A673 (cell line): ENCODE results near the gene INPP5F. TPM values are rescaled to one million over a fixed set of nuclear protein-coding genes. Genes with fewer than 3 reads are reported as not detected.

Experiments
- BruUV-seq: library from RNA; stranded (reverse); fragments of 400-500 nt; replicated peaks from 2 replicates; lab custom pipeline; 2021; lab: Mats Ljungman, UMichigan
- CTCF ChIA-PET: fragments of 300-600 bp; sonication (Branson Sonifier 250); formaldehyde crosslinking; loops from one replicate; lab custom pipeline; 2022; ENCODE audit warnings: antibody characterized with exemption; lab: Charles Lee
- POLR2A ChIA-PET: fragments of 300-600 bp; sonication (Branson Sonifier 250); formaldehyde crosslinking; loops from one replicate; lab custom pipeline; 2022; ENCODE audit warnings: antibody characterized with exemption; ENCODE audit not compliant: low non-redundant PET; lab: Charles Lee
- DNase-seq: peaks from one replicate; pipeline ENCODE4 v3.0.0-alpha.2; 2015; ENCODE audit warnings: low spot score
- H3K27ac ChIP-seq: fragments of 200-600 bp; sonication (generic); 2 replicates; pipeline ENCODE4 v1.5.1; 2016; ENCODE audit warnings: mixed run types, low read depth, mild to moderate bottlenecking, mixed read lengths, antibody characterized with exemption, low read length; ENCODE audit not compliant: poor library complexity, severe bottlenecking
- H3K27me3 ChIP-seq: fragments of 200-600 bp; sonication (generic); replicated peaks from 2 replicates; pipeline ENCODE4 v1.6.1; 2017; ENCODE audit warnings: mixed run types, low read depth, mild to moderate bottlenecking, mixed read lengths, antibody characterized with exemption, low read length; ENCODE audit not compliant: insufficient read depth, poor library complexity
- H3K36me3 ChIP-seq: fragments of 200-600 bp; sonication (generic); 2 replicates; pipeline ENCODE4 v1.6.1; 2016; ENCODE audit warnings: mixed run types, mild to moderate bottlenecking, mixed read lengths, antibody characterized with exemption, low read length; ENCODE audit not compliant: insufficient read depth, poor library complexity, severe bottlenecking
- H3K4me1 ChIP-seq: fragments of 200-600 bp; sonication (generic); 2 replicates; pipeline ENCODE4 v1.6.1; 2017; ENCODE audit warnings: mixed run types, mild to moderate bottlenecking, mixed read lengths, antibody characterized with exemption, low read length; ENCODE audit not compliant: insufficient read depth, poor library complexity, severe bottlenecking
- H3K4me3 ChIP-seq: fragments of 200-600 bp; sonication (generic); 2 replicates; pipeline ENCODE4 v1.5.1; 2016; ENCODE audit warnings: low read depth, mixed run types, mild to moderate bottlenecking, mixed read lengths, low read length; ENCODE audit not compliant: poor library complexity, severe bottlenecking
- H3K9me3 ChIP-seq: fragments of 200-600 bp; sonication (generic); 2 replicates; pipeline ENCODE4 v1.6.1; 2016; ENCODE audit warnings: mixed run types, low read depth, mild to moderate bottlenecking, mixed read lengths, antibody characterized with exemption, low read length; ENCODE audit not compliant: poor library complexity, severe bottlenecking
- CTCF ChIP-seq: fragments of 300-800, 200-600 bp; sonication (generic); conservative IDR thresholded peaks from 2 replicates; pipeline ENCODE4 v1.5.1; 2017; ENCODE audit warnings: low read depth, mild to moderate bottlenecking, antibody characterized with exemption, low read length, moderate library complexity, mixed read lengths
- EZH2 ChIP-seq: fragments of 200-600 bp; sonication (generic); IDR thresholded peaks from 2 replicates; pipeline ENCODE4 v1.6.1; 2017; ENCODE audit warnings: borderline replicate concordance, low read depth, mild to moderate bottlenecking, mixed read lengths, antibody characterized with exemption, low read length; ENCODE audit not compliant: poor library complexity, severe bottlenecking
- intact Hi-C: fragments of 100-400 bp; cut with micrococcal nuclease; formaldehyde crosslinking; loops from one replicate; pipeline ENCODE4 v1.10.0; 2022; ENCODE audit not compliant: unreplicated experiment
- total RNA-seq: library from RNA; stranded (reverse); gene quantifications from 2 replicates; pipeline ENCODE4 v1.2.3, GENCODE V29; 2021

Gene INPP5F
- total RNA-seq, 1 experiment from 2014 or later = 22.0 TPM

- no TSS peak for BruUV-seq
- POLR2A ChIA-PET = no interaction called here
Measured at GRCh38 chr10:119702583-119702982, 23.3 kb upstream of the INPP5F start.

GRCh38 chr10:119703903-119704508 lies 21.8 kb upstream of the INPP5F start:
- ChIA-PET CTCF (no interaction called here), POLR2A (no interaction called here)
- H3K36me3 ChIP-seq = no peaks in the 10 kb centered on the region
- no peak overlapping the region for H3K4me3 ChIP-seq
- H3K27me3 ChIP-seq = no peaks in the 10 kb centered on the region
- DNase-seq = no peak
- TF ChIP-seq EZH2 (no peak), CTCF (no peak)
- H3K27ac ChIP-seq = no peak overlapping the region
- no TSS peak for BruUV-seq
- intact Hi-C loops = no loop called here
- no peaks in the 10 kb centered on the region for H3K4me1 ChIP-seq
- H3K9me3 ChIP-seq = no peaks in the 10 kb centered on the region

More at GRCh38 chr10:119702583-119702982, 23.3 kb upstream of the INPP5F start:
- H3K36me3 ChIP-seq = no peaks in the 10 kb centered on the region
- H3K27ac ChIP-seq = no peak overlapping the region
- no peaks in the 10 kb centered on the region for H3K4me1 ChIP-seq
- intact Hi-C loops = no loop called here
- H3K9me3 ChIP-seq = no peaks in the 10 kb centered on the region
- no peaks in the 10 kb centered on the region for H3K27me3 ChIP-seq
- no peak for DNase-seq
- TF ChIP-seq CTCF (no peak), EZH2 (no peak)
- CTCF ChIA-PET = no interaction called here
- no peak overlapping the region for H3K4me3 ChIP-seq

GRCh38 chr10:119705434-119705831 lies 20.4 kb upstream of the INPP5F start:
- Histone ChIP-seq H3K4me3 (no peak overlapping the region), H3K36me3 (no peaks in the 10 kb centered on the region), H3K27me3 (no peaks in the 10 kb centered on the region), H3K27ac (no peak overlapping the region), H3K9me3 (no peaks in the 10 kb centered on the region), H3K4me1 (no peaks in the 10 kb centered on the region)
- BruUV-seq = no TSS peak
- no peak for DNase-seq
- no peak for TF ChIP-seq CTCF
- TF ChIP-seq EZH2 = no peak
- intact Hi-C loops = no loop called here
- POLR2A ChIA-PET = no interaction called here
- CTCF ChIA-PET = no interaction called here
